Measurements from ENCODE around the gene NOTCH4.
"Not testable (repeated sequence)": the region's sequence is repeated elsewhere in the genome, so short reads cannot be mapped to it uniquely, and the experiment has no call there.

NOTCH4 gene

GRCh38 chr6:32216998-32217397 lies 6.9 kb downstream of the NOTCH4 start:
- no peak for DNase-seq (ENCODE audit: low read depth)

GRCh38 chr6:32216285-32216684 lies 7.6 kb downstream of the NOTCH4 start:
- DNase-seq (ENCODE audit: low read depth): no peak

GRCh38 chr6:32215617-32216016 lies 8.2 kb downstream of the NOTCH4 start:
- DNase-seq (ENCODE audit: low read depth): no peak

GRCh38 chr6:32214126-32214525 lies 9.7 kb downstream of the NOTCH4 start:
- no peak for DNase-seq (ENCODE audit: low read depth)

GRCh38 chr6:32213649-32214048 lies 10.2 kb downstream of the NOTCH4 start:
- no peak for DNase-seq (ENCODE audit: low read depth)

- DNase-seq (ENCODE audit: low read depth): no peak
These were observed 11.6 kb downstream of the NOTCH4 start for GRCh38 chr6:32212076-32212760.

GRCh38 chr6:32211432-32211831 lies 12.4 kb downstream of the NOTCH4 start:
- DNase-seq (ENCODE audit: low read depth): not testable (repeated sequence)

- no peak for DNase-seq (ENCODE audit: low read depth)
These were observed 13.7 kb downstream of the NOTCH4 start for GRCh38 chr6:32210191-32210601.

GRCh38 chr6:32208996-32209395 lies 14.9 kb downstream of the NOTCH4 start:
- no peak for DNase-seq (ENCODE audit: low read depth)

- DNase-seq (ENCODE audit: low read depth): no peak
These were observed 19.6 kb downstream of the NOTCH4 start for GRCh38 chr6:32204268-32204715.

GRCh38 chr6:32203426-32204267 lies 20.2 kb downstream of the NOTCH4 start:
- DNase-seq (ENCODE audit: low read depth): no peak

- no peak for DNase-seq (ENCODE audit: low read depth)
These were observed 21.7 kb downstream of the NOTCH4 start for GRCh38 chr6:32202186-32202585.

GRCh38 chr6:32200711-32201475 lies 23.0 kb downstream of the NOTCH4 start:
- no peak for DNase-seq (ENCODE audit: low read depth)

- no peak for DNase-seq (ENCODE audit: low read depth)
These were observed 25.0 kb downstream of the NOTCH4 start for GRCh38 chr6:32198866-32199265.

GRCh38 chr6:32198345-32198696 lies 25.5 kb downstream of the NOTCH4 start:
- DNase-seq (ENCODE audit: low read depth): no peak

GRCh38 chr6:32196682-32197616 lies 26.9 kb downstream of the NOTCH4 start:
- DNase-seq (ENCODE audit: low read depth): no peak

GRCh38 chr6:32195902-32196681 lies 27.8 kb downstream of the NOTCH4 start:
- no peak for DNase-seq (ENCODE audit: low read depth)

GRCh38 chr6:32195652-32195901 lies 28.3 kb downstream of the NOTCH4 start:
- DNase-seq (ENCODE audit: low read depth): peak; percentile 95

GRCh38 chr6:32194825-32195651 lies 28.8 kb downstream of the NOTCH4 start:
- no peak for DNase-seq (ENCODE audit: low read depth)

GRCh38 chr6:32194388-32194787 lies 29.5 kb downstream of the NOTCH4 start:
- no peak for DNase-seq (ENCODE audit: low read depth)
